ENCODE measurements around the gene CORO6.
"Not testable (repeated sequence)": the region's sequence is repeated elsewhere in the genome, so short reads cannot be mapped to it uniquely, and the experiment has no call there.

The CORO6 gene

DNA sequence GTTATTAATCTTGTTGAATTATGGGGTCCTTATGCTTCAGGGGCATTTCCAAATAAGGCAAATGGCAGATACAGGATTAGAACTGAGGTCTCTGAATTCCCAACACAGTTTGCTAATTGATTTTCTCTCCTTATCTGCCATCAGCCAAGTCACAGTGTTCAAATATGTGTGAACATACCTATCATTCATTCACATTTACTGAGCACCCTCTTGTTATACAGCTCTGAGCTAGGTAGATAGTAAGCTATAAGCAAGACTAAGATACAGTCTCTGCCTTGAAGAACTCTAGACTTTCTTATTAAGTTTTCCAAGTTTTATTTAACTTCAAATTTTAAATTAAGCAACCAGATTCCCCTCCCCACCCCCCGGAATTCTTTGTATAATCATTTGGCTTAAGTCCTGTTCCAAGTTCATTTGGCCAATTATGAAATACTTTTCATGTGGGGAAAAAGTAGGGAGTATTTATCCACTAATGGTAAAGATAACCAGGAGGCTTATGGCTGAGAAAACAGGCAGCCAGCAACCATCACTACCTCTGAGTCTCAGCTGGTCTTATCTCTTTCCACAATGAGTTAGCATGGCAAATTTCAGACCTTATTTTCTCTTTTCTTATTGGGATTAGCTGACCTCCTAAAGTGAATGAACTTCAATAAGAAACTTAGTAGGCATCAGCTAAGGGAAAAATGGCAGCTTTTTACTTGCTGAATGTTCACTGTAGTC lies 31.4 kb upstream of the CORO6 start:
- no peaks in the 10 kb centered on the region for H3K27me3 ChIP-seq
- no peak overlapping the region for H3K27ac ChIP-seq
- no peaks in the 10 kb centered on the region for H3K4me1 ChIP-seq
- H3K4me3 ChIP-seq, result no peak overlapping the region
- no peak for DNase-seq
- intact Hi-C loops (cut with DNase I; ENCODE audit: low total_unique reads), result no loop called here
- TF ChIP-seq, protein P1, sequence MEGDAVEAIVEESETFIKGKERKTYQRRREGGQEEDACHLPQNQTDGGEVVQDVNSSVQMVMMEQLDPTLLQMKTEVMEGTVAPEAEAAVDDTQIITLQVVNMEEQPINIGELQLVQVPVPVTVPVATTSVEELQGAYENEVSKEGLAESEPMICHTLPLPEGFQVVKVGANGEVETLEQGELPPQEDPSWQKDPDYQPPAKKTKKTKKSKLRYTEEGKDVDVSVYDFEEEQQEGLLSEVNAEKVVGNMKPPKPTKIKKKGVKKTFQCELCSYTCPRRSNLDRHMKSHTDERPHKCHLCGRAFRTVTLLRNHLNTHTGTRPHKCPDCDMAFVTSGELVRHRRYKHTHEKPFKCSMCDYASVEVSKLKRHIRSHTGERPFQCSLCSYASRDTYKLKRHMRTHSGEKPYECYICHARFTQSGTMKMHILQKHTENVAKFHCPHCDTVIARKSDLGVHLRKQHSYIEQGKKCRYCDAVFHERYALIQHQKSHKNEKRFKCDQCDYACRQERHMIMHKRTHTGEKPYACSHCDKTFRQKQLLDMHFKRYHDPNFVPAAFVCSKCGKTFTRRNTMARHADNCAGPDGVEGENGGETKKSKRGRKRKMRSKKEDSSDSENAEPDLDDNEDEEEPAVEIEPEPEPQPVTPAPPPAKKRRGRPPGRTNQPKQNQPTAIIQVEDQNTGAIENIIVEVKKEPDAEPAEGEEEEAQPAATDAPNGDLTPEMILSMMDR (IDR thresholded peaks at IDR 0.05), result no peak
- H3K36me3 ChIP-seq, result peaks cover 0 to 11% (median 11%) of the 10 kb centered on the region in 3 donors
- no peaks in the 10 kb centered on the region for H3K9me3 ChIP-seq

GRCh38 chr17:29652976-29653375 lies 30.3 kb upstream of the CORO6 start:
- Histone ChIP-seq H3K27me3 (no peaks in the 10 kb centered on the region), H3K4me1 (no peaks in the 10 kb centered on the region), H3K27ac (no peak overlapping the region), H3K36me3 (peaks cover 0 to 11% (median 11%) of the 10 kb centered on the region in 3 donors), H3K4me3 (no peak overlapping the region), H3K9me3 (no peaks in the 10 kb centered on the region)
- TF ChIP-seq, protein P1 (IDR thresholded peaks at IDR 0.05), result no peak
- no peak for DNase-seq
- intact Hi-C loops (cut with DNase I; ENCODE audit: low total_unique reads), result no loop called here

GRCh38 chr17:29651913-29652312 lies 29.2 kb upstream of the CORO6 start:
- DNase-seq; H3K4me3 ChIP-seq; H3K4me1 ChIP-seq; intact Hi-C loops (cut with DNase I; ENCODE audit: low total_unique reads); H3K9me3 ChIP-seq; H3K27me3 ChIP-seq: not testable (repeated sequence)
- H3K27ac ChIP-seq, result peak overlapping the region in 1 of 2 donors; percentile 23
- peaks cover 0 to 11% (median 11%) of the 10 kb centered on the region in 3 donors for H3K36me3 ChIP-seq

- H3K36me3 ChIP-seq, result peaks cover 0 to 3% (median 2%) of the 10 kb centered on the region in 3 donors
- H3K27me3 ChIP-seq, result no peaks in the 10 kb centered on the region
- H3K27ac ChIP-seq, result no peak overlapping the region
- H3K4me3 ChIP-seq, result no peak overlapping the region
- H3K9me3 ChIP-seq, result no peaks in the 10 kb centered on the region
- DNase-seq, result no peak
- intact Hi-C loops (cut with DNase I; ENCODE audit: low total_unique reads), result no loop called here
- peaks cover 0 to 12% (median 10%) of the 10 kb centered on the region in 4 donors for H3K4me1 ChIP-seq
- TF ChIP-seq, protein P1 (IDR thresholded peaks at IDR 0.05), result no peak
Measured at GRCh38 chr17:29650396-29650795, 27.7 kb upstream of the CORO6 start.

DNA sequence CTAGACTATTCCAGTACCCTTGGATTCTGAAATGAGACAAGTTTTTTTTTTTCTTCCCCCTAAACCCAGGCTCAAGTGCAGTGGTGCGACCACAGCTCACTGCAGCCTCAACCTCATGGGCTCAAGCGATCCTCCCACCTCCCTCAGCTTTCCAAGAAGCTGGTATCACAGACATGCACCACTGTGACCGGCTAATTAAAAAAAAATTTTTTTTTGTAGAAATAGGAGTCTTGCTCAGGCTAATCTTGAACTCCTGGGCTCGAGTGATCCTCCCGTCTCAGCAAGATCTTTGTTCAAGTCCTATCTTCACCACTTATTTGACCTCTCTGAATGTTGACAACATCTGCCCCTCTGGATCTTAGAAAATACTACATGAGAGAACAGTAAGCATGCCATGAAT lies 26.6 kb upstream of the CORO6 start:
- Histone ChIP-seq H3K4me3 (no peak overlapping the region), H3K4me1 (peaks cover 0 to 23% (median 18%) of the 10 kb centered on the region in 4 donors), H3K36me3 (no peaks in the 10 kb centered on the region), H3K27ac (no peak overlapping the region), H3K9me3 (no peaks in the 10 kb centered on the region), H3K27me3 (no peaks in the 10 kb centered on the region)
- DNase-seq, result no peak
- TF ChIP-seq, protein P1 (IDR thresholded peaks at IDR 0.05), result no peak
- intact Hi-C loops (cut with DNase I; ENCODE audit: low total_unique reads), result loop anchor here (5.0 kb wide), 1 partner anchor 113 kb away; no protein-coding TSS in a partner anchor

DNA sequence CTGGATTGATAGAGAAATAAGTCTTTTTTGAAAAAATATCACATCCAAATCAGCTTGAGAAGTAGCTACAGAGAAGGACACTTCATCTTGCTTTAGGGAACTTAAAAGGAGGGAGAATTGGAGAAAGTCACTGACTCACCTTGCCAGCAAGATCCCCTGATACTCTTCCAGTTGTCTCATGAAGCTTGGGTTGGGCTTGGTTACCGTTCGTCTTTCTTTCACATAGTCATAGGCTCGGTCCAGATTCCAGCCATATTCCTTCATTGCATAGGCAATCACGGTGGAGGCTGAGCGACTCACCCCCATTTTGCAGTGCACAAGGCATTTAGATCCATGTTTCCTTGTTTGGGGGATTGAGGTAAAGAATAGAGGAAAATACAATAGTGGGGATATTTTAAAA lies 25.3 kb upstream of the CORO6 start:
- no peak for DNase-seq
- intact Hi-C loops (cut with DNase I; ENCODE audit: low total_unique reads), result loop anchor here (5.0 kb wide), 1 partner anchor 114 kb away; no protein-coding TSS in a partner anchor
- Histone ChIP-seq H3K27me3 (no peaks in the 10 kb centered on the region), H3K9me3 (no peaks in the 10 kb centered on the region), H3K27ac (peak overlapping the region; percentile 70 to 83), H3K4me1 (peaks cover 0 to 36% (median 23%) of the 10 kb centered on the region in 4 donors), H3K36me3 (no peaks in the 10 kb centered on the region), H3K4me3 (no peak overlapping the region)
- TF ChIP-seq, protein P1 (IDR thresholded peaks at IDR 0.05), result no peak
